Astrocyte (in vitro differentiated cells and primary cell): Measurements from ENCODE around the gene AKAP1.

Experiments
- CTCF ChIP-seq: IDR thresholded peaks from 2 replicates; pipeline ENCODE4 v1.5.1; 2011; ENCODE audit warnings: low read depth, mild to moderate bottlenecking, inconsistent platforms, low read length, moderate library complexity; ENCODE audit not compliant: insufficient read depth
- EZH2 ChIP-seq: IDR thresholded peaks from 2 replicates; pipeline ENCODE4 v1.6.1; 2012; ENCODE audit warnings: mild to moderate bottlenecking, low read length, inconsistent platforms; ENCODE audit not compliant: insufficient read depth

GRCh38 chr17:57077000-57077399 lies 8.0 kb upstream of the AKAP1 start:
- no peak for TF ChIP-seq CTCF
- TF ChIP-seq EZH2 = no peak
